SU-DHL-6 (cell line): ENCODE measurements around the gene FAM111B.

Source experiments
- H2AFZ ChIP-seq: fragments of 200-600 bp; sonication (generic); 2 replicates; pipeline ENCODE4 v1.6.1; 2014; ENCODE audit warnings: low read depth, mild to moderate bottlenecking, moderate library complexity, mixed read lengths, antibody characterized with exemption, low read length; ENCODE audit not compliant: severe bottlenecking
- H3F3A ChIP-seq: fragments of 200-600 bp; shearing (Covaris generic); 2 replicates; pipeline ENCODE4 v1.6.0; 2016; ENCODE audit warnings: antibody characterized with exemption, mild to moderate bottlenecking; ENCODE audit not compliant: insufficient read depth
- H3K27ac ChIP-seq: fragments of 200-600 bp; sonication (generic); 2 replicates; pipeline ENCODE4 v1.5.1; 2016; ENCODE audit warnings: low read depth, mild to moderate bottlenecking, low read length, moderate library complexity, mixed read lengths
- H3K27me3 ChIP-seq: fragments of 200-600 bp; sonication (generic), shearing (Covaris generic); 2 replicates; pipeline ENCODE4 v1.6.0; 2014; ENCODE audit warnings: mild to moderate bottlenecking, low read length
- H3K36me3 ChIP-seq: fragments of 200-600 bp; sonication (generic); 2 replicates; pipeline ENCODE4 v1.6.1; 2014; ENCODE audit warnings: mild to moderate bottlenecking, low read length, mixed read lengths
- H3K4me2 ChIP-seq: fragments of 300-600, 200-600 bp; shearing (Covaris generic), sonication (generic); 2 replicates; pipeline ENCODE4 v1.6.0; 2014; ENCODE audit warnings: low read length, low read depth, mild to moderate bottlenecking; ENCODE audit not compliant: poor library complexity, severe bottlenecking
- H3K4me3 ChIP-seq: fragments of 200-600 bp; sonication (generic); 2 replicates; pipeline ENCODE4 v1.5.1; 2014; ENCODE audit warnings: antibody characterized with exemption, low read length, mild to moderate bottlenecking, mixed read lengths; ENCODE audit not compliant: insufficient read depth, poor library complexity, severe bottlenecking
- H3K79me2 ChIP-seq: fragments of 200-600 bp; sonication (generic); 2 replicates; pipeline ENCODE4 v1.6.1; 2014; ENCODE audit warnings: mild to moderate bottlenecking, low read length, moderate library complexity; ENCODE audit not compliant: insufficient read depth
- H3K9ac ChIP-seq: fragments of 200-600 bp; sonication (generic); 2 replicates; pipeline ENCODE4 v1.7.0; 2014; ENCODE audit warnings: mild to moderate bottlenecking, low read length
- H3K9me2 ChIP-seq: fragments of 200-600 bp; sonication (generic); replicated peaks from 2 replicates; pipeline ENCODE4 v1.6.1; 2014; ENCODE audit warnings: low read length; ENCODE audit not compliant: insufficient read depth
- H3K9me3 ChIP-seq: fragments of 200-600 bp; sonication (generic); 2 replicates; pipeline ENCODE4 v1.6.1; 2014; ENCODE audit warnings: low read length, mixed read lengths; ENCODE audit not compliant: insufficient read depth
- H4K20me1 ChIP-seq: fragments of 200-600 bp; sonication (generic); 2 replicates; pipeline ENCODE4 v1.6.1; 2014; ENCODE audit warnings: low read depth, mild to moderate bottlenecking, antibody characterized with exemption, low read length, moderate library complexity, mixed read lengths
- CTCF ChIP-seq: fragments of 200-600 bp; sonication (generic); IDR thresholded peaks from one replicate; pipeline ENCODE4 v1.5.1; 2017; ENCODE audit warnings: antibody characterized with exemption, mild to moderate bottlenecking, low read length, moderate library complexity; ENCODE audit not compliant: insufficient read depth, poor library complexity, severe bottlenecking
- EZH2phosphoT487 ChIP-seq: fragments of 200-600 bp; sonication (generic), shearing (Covaris generic); conservative IDR thresholded peaks from 2 replicates; pipeline ENCODE4 v1.6.1; 2018; ENCODE audit warnings: mild to moderate bottlenecking, antibody characterized with exemption, low read length, moderate library complexity, mixed read lengths

The FAM111B gene

GRCh38 chr11:59152312-59152951, 45.4 kb downstream of the FAM111B start:
- Histone ChIP-seq H3K4me2 (no peak overlapping the region), H3K4me3 (no peak overlapping the region), H4K20me1 (no peaks in the 10 kb centered on the region), H3K27me3 (no peaks in the 10 kb centered on the region), H3K9me2 (no peaks in the 10 kb centered on the region), H3K36me3 (peaks cover 58% of the 10 kb centered on the region), H3K9ac (no peak overlapping the region), H3F3A (peaks cover 75% of the 10 kb centered on the region), H3K27ac (no peak overlapping the region), H3K9me3 (no peaks in the 10 kb centered on the region), H3K79me2 (peaks cover 39% of the 10 kb centered on the region), H2AFZ (no peak overlapping the region)
- TF ChIP-seq EZH2phosphoT487 (no peak), CTCF (no peak)

GRCh38 chr11:59154610-59155009, 47.6 kb downstream of the FAM111B start:
- Histone ChIP-seq H2AFZ (no peak overlapping the region), H3F3A (peaks cover 68% of the 10 kb centered on the region), H3K9me3 (no peaks in the 10 kb centered on the region), H3K9ac (no peak overlapping the region), H3K27ac (no peak overlapping the region), H3K4me2 (no peak overlapping the region), H3K79me2 (peaks cover 19% of the 10 kb centered on the region), H3K27me3 (no peaks in the 10 kb centered on the region), H3K36me3 (peaks cover 36% of the 10 kb centered on the region), H3K9me2 (no peaks in the 10 kb centered on the region), H3K4me3 (no peak overlapping the region), H4K20me1 (no peaks in the 10 kb centered on the region)
- TF ChIP-seq EZH2phosphoT487 (no peak), CTCF (no peak)

- Histone ChIP-seq H3K4me2 (no peak overlapping the region), H3K27me3 (no peaks in the 10 kb centered on the region), H4K20me1 (no peaks in the 10 kb centered on the region), H3K27ac (peak overlapping the region; percentile 19; the same call in 1 of the 2 replicates), H3K9ac (no peak overlapping the region), H3K79me2 (0 out of 2 replicates have a peak, but pooled peaks cover 4% of the 10 kb centered on the region), H3K9me3 (no peaks in the 10 kb centered on the region), H3K4me3 (no peak overlapping the region), H3K36me3 (peaks cover 13% of the 10 kb centered on the region), H3F3A (peaks cover 49% of the 10 kb centered on the region), H3K9me2 (no peaks in the 10 kb centered on the region), H2AFZ (no peak overlapping the region)
- no peak for TF ChIP-seq EZH2phosphoT487
- no peak for TF ChIP-seq CTCF
Observed at GRCh38 chr11:59157433-59157832, 50.4 kb downstream of the FAM111B start.
